Dendritic cell treated with granulocyte-macrophage colony-stimulating factor and Interleukin-4, amounts not matched to agents 40 ng/mL and 50 ng/mL, for 4 days (primary cell): ENCODE measurements around the gene MEGF9.

Source experiments
- H3K27ac Mint-ChIP-seq: one replicate; pipeline ENCODE4 v1.8.0; 2022; ENCODE audit warnings: mild to moderate bottlenecking, mixed read lengths
- H3K27me3 Mint-ChIP-seq: one replicate; pipeline ENCODE4 v1.8.0; 2022; ENCODE audit warnings: mild to moderate bottlenecking, mixed read lengths
- H3K36me3 Mint-ChIP-seq: one replicate; pipeline ENCODE4 v1.8.0; 2022; ENCODE audit warnings: low read depth, mixed read lengths
- H3K4me1 Mint-ChIP-seq: one replicate; pipeline ENCODE4 v1.8.0; 2022; ENCODE audit warnings: low read depth, mixed read lengths
- H3K4me3 Mint-ChIP-seq: one replicate; pipeline ENCODE4 v1.8.0; 2022; ENCODE audit warnings: mild to moderate bottlenecking, moderate library complexity, mixed read lengths
- H3K9me3 Mint-ChIP-seq: one replicate; pipeline ENCODE4 v1.8.0; 2022; ENCODE audit warnings: mixed read lengths
- intact Hi-C: fragments of 100-400 bp; cut with micrococcal nuclease; formaldehyde crosslinking; loops from one replicate; pipeline ENCODE4 v1.15.0; 2022

MEGF9 gene

DNA sequence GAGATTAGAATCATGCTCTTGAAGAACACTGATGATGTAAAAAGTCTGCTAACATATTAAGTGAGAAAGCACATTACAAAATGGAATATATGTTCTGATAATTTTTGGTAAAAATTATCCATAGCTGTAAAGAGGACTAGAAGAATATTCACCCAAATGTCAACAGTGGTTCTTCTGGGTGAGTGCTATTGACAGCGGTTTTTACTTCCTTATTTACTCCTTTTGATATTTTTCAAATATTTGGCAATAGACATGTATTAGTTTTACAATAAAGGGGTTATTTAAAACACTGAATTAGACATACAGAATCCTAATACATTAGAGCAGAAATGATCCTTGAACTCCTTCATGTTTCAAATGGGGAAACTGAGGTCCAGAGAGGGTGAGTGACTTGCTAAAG is 26.9 kb upstream of the MEGF9 start:
- intact Hi-C loops = no loop called here
- Mint-ChIP-seq H3K4me1 (peaks cover 5% of the 10 kb centered on the region), H3K27me3 (no peaks in the 10 kb centered on the region), H3K4me3 (no peak overlapping the region), H3K36me3 (no peaks in the 10 kb centered on the region), H3K27ac (no peak overlapping the region), H3K9me3 (no peaks in the 10 kb centered on the region)

DNA sequence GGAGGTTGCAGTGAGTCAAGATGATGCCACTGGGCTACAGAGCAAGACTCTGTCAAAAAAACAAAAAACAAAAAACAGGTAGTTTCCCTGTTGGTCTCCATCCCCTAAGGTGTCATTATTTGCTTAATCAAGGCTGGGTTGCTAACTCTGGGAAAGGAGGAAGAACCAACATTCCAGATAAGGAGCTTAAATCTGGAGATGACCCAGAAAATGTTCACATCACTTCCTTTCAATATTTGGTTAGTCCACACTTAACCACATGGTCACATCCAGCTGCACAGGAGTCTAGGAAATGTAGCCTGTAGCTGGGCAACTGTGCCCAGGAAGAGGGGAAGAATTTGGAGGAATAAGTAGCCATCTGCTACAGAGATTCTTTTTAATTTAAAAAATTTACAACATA is 25.9 kb upstream of the MEGF9 start:
- Mint-ChIP-seq H3K9me3 (no peaks in the 10 kb centered on the region), H3K36me3 (no peaks in the 10 kb centered on the region), H3K27me3 (no peaks in the 10 kb centered on the region), H3K27ac (no peak overlapping the region), H3K4me1 (peaks cover 16% of the 10 kb centered on the region), H3K4me3 (no peak overlapping the region)
- intact Hi-C loops = no loop called here

DNA sequence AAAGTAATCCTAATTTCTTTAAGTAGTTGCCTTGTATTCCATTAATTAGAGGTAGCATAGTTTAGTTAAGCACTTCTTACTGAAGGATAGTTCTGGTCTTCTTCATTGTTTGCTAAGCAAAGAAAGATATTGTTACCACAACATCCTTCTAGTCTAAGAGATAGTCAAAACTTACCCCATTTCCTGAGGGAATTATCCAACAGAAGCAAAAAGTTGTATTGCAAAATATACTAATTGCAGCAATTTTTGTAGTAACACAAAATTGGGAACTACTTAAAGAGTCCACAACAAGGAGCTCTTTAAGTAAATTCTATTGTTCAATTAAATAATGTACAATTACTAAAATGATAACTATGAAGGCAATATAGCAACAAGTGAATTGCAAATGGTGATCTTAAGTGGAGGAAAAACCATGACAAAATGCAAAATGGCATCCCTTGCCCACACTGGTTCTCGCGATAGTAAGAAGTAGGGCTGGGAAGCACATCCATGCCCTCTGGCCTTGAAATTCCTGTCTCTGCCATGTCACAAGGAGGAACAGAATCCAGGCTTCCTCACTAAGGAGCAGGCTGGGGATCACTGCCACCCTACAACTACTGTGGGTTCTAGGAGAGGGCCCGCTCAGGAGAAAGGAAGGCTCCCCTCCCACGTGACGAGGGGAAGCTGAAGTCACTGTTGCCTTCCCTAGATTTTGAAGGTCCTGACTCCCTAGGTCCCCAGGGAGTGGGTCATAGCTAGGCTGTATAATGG is 23.3 kb upstream of the MEGF9 start:
- intact Hi-C loops = no loop called here
- H3K27me3 Mint-ChIP-seq = no peaks in the 10 kb centered on the region
- no peaks in the 10 kb centered on the region for H3K36me3 Mint-ChIP-seq
- H3K9me3 Mint-ChIP-seq = no peaks in the 10 kb centered on the region
- no peak overlapping the region for H3K27ac Mint-ChIP-seq
- H3K4me3 Mint-ChIP-seq = no peak overlapping the region
- H3K4me1 Mint-ChIP-seq = peaks cover 32% of the 10 kb centered on the region

DNA sequence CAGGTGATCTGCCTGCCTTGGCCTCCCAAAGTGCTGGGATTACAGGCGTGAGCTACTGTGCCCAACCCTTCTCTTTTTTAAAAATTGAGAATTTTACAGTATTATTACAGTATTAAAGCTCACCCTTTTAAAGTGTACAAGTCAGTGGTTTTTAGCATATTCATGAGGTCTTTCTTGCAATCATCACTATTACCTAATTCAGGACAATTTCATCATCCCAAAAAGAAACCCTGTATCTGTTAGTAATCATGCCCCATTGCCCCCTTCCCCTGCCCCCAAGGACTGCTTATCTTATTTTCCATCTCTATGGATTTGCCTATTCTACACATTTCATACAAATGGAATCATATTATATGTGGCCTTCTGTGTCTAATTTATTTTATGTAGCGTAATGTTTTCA is 22.6 kb upstream of the MEGF9 start:
- H3K4me1 Mint-ChIP-seq = peaks cover 40% of the 10 kb centered on the region
- H3K4me3 Mint-ChIP-seq = no peak overlapping the region
- no peaks in the 10 kb centered on the region for H3K36me3 Mint-ChIP-seq
- H3K27ac Mint-ChIP-seq = no peak overlapping the region
- H3K27me3 Mint-ChIP-seq = no peaks in the 10 kb centered on the region
- no peaks in the 10 kb centered on the region for H3K9me3 Mint-ChIP-seq
- intact Hi-C loops = no loop called here

DNA sequence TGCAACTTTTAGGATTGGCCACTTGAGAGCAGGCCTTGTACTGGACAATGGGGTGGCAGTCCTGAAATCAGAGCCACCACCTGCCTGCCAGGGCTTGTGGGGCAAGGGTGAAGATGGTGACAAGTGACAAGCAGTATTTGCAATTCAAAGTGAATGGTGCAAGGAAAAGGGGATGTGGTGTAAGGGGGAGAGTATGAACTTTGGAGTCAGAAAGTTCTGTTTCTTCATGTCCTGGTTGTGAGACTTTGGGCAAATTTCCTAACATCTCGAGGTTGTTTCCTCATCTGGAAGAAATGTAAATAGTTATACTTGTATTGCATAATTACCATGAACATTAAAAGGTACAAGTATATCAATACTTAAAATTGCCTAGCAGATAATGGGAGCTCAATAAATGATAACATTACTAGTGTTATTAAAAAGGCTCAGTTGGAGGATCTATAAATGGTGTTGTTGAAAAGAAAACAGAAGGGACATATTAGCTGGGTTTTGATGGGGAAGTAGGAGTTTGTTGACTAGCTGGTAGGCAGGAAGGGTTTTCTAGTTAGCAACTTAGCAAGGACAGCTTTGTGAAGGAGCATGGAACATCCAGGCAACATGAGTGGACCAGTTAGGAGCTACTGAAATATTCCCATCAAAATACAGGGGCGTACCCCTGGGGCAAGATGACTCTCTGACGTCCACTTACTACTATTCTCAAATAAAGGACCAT is 21.3 kb upstream of the MEGF9 start:
- Mint-ChIP-seq H3K27ac (peak overlapping the region; percentile 57), H3K4me3 (no peak overlapping the region), H3K9me3 (no peaks in the 10 kb centered on the region), H3K4me1 (peaks cover 47% of the 10 kb centered on the region), H3K36me3 (no peaks in the 10 kb centered on the region), H3K27me3 (no peaks in the 10 kb centered on the region)
- intact Hi-C loops = no loop called here

DNA sequence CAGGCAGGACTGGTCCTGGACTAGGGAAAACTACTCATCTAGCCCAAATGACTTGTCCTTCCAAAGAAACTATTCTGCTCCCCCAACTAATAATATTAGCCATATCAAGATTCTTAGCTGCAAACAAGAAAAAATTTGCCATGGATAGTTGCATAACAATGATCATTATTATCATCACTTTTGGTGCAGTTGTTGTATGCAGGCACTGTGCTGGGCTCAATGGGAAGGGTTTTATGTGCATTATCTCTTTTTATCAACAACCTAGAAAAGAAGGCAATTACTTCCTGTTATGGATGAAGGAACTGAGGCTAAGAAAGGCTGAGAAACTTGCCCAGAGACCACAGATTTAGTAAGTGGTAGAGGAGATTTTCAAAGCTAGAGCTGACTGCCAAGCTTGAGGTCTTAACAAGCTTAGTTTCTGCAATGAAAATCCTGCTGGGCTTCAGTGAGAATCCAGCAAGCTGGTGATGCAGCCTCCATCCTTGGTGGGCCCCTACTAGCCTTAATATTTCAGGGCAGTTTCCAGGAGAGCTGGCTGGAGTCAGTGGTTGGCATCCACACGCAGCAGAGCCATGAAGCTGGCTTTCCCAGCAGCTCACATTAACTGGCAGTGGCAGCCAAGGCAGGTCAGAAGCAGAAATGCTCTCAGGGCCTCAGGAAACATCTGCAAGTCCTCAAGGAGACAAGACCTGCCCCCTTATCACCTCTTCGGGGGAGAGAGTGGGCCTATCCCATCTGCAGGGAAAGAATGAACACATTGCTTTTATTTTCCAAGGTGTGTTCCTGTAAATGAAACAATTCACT is 20.5 kb upstream of the MEGF9 start:
- Mint-ChIP-seq H3K9me3 (no peaks in the 10 kb centered on the region), H3K27me3 (no peaks in the 10 kb centered on the region), H3K27ac (peak overlapping the region; percentile 57), H3K36me3 (no peaks in the 10 kb centered on the region), H3K4me3 (no peak overlapping the region), H3K4me1 (peaks cover 55% of the 10 kb centered on the region)
- intact Hi-C loops = no loop called here

DNA sequence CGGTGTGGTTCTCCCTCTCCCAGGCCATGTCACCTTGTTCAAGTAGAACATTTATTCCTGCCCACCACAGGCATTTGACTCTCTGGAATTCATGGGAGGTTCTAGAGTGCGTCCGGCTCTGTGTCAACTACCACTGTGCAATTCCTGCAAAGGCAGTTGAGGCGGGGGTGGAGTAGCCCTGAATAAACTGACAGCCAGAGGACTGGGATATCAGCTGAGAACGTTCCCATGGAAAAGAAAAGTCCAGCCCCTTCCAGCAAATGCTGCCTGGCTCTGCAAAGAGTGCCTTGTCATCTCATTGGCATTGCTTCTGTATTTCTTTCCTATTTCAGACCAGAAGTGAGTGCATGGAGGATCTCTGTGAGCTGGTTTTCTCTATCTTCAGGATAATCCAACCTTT is 18.9 kb upstream of the MEGF9 start:
- Mint-ChIP-seq H3K4me1 (peaks cover 58% of the 10 kb centered on the region), H3K27ac (no peak overlapping the region), H3K9me3 (no peaks in the 10 kb centered on the region), H3K4me3 (no peak overlapping the region), H3K36me3 (no peaks in the 10 kb centered on the region), H3K27me3 (no peaks in the 10 kb centered on the region)
- intact Hi-C loops = no loop called here

DNA sequence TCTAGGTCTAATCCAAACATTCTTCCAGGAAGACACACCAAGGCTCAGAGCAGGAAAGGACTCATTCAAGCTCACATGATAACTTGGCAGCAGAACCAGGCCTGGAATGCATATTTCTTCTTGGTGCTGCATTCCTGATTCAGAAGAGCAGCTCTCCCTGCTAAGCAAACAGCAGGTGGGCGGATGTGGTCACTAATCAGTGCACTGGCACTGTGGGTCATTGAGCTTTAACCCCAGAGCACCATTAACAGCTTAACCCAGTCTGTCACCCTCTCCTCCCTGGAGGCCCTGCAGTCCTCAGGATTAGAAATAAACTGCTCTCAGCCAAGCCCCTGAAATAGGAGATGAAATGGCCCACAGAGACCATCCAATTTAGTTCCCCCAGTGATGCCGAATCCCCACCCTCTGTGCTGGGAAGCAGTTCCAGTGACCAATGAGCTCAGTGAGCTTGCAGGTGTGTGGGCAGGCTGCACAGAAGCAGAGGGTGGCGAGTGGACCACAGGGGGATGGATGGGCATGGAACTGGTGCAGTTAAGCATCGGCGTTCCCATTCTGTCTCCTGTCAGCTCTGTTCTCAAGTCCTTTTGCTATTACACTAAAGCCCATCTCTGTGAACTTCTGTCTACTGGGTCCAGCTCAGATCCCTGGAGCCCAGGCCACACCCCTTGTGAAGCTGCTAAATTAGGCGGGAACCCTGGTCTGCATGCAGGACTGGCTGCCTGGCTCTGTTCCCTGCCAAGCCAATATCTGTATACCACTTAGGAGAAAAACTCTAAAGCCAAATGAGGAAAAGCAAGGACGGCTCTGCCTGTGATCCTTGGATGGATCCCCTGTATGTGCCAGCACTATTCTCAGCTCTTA is 16.6 kb upstream of the MEGF9 start:
- no peak overlapping the region for H3K4me3 Mint-ChIP-seq
- H3K9me3 Mint-ChIP-seq = no peaks in the 10 kb centered on the region
- no peaks in the 10 kb centered on the region for H3K27me3 Mint-ChIP-seq
- H3K27ac Mint-ChIP-seq = no peak overlapping the region
- no peaks in the 10 kb centered on the region for H3K36me3 Mint-ChIP-seq
- H3K4me1 Mint-ChIP-seq = peaks cover 55% of the 10 kb centered on the region
- intact Hi-C loops = no loop called here

DNA sequence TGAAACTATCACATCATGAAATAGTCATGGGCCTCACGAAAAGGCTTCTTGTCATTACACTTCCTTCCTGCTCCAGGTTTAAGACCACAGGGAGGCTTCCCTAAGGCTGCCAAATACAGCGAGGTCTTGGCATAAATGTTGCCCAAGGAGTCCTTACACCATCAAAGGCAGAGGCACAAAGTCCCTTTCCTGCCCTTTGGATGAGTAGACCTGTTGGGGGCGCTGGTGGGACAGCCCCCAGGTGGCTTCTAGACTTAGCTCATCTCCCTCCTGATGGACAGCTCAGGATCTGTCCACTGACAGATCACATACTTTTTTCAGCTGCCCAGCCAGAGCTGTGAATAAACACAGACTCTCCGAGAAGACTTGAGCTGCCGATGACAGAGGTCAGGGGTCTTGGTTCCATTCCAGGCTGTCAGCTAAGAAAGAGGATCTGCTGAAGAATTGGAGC is 15.5 kb upstream of the MEGF9 start:
- intact Hi-C loops = no loop called here
- Mint-ChIP-seq H3K27me3 (no peaks in the 10 kb centered on the region), H3K9me3 (no peaks in the 10 kb centered on the region), H3K36me3 (no peaks in the 10 kb centered on the region), H3K4me3 (no peak overlapping the region), H3K27ac (no peak overlapping the region), H3K4me1 (peaks cover 44% of the 10 kb centered on the region)

DNA sequence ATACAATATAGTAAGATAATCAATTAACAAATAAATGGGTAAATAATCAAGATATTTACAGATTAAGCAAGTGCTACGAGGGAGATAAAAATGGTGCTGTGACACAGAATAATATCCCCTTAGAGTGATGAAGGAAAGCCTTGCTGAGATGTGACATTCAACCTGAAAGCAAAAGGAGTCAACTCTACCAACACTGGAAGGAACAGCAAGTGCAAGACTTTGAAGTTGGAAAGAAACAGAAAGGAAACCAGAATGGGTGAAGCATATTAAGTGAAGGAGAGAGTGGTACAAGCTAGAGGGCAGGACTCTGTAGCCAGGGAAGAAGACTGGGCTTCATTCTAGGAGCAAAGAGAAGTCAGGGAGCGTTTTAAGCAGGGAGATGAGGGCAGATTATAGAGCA is 12.2 kb upstream of the MEGF9 start:
- Mint-ChIP-seq H3K27ac (no peak overlapping the region), H3K27me3 (no peaks in the 10 kb centered on the region)
- intact Hi-C loops = no loop called here

DNA sequence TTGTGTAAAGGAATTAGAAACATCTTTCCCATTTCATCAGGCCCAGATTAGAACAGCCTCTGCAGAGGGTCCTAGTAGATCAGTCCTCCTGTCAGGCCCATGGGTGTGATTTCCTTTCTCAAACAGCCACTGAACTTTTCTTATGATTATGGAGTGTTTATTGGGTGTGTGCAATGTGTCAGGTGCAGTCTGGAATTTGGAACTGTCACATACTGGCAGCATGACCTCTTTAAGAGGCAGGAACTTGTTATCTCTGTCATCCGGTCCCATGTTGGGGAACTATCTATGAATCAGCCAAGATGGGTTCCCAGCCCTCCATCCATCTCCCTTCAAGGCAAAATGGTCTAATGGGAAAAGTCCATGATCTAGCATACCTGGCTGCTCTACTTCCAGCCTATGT is 11.6 kb upstream of the MEGF9 start:
- no peak overlapping the region for H3K4me3 Mint-ChIP-seq
- H3K9me3 Mint-ChIP-seq = no peaks in the 10 kb centered on the region
- H3K27ac Mint-ChIP-seq = no peak overlapping the region
- H3K36me3 Mint-ChIP-seq = no peaks in the 10 kb centered on the region
- intact Hi-C loops = no loop called here
- H3K4me1 Mint-ChIP-seq = peaks cover 14% of the 10 kb centered on the region
- H3K27me3 Mint-ChIP-seq = no peaks in the 10 kb centered on the region

More for the DNA sequence above, 12.2 kb upstream of the MEGF9 start:
- Mint-ChIP-seq H3K36me3 (no peaks in the 10 kb centered on the region), H3K4me1 (peaks cover 20% of the 10 kb centered on the region), H3K9me3 (no peaks in the 10 kb centered on the region), H3K4me3 (no peak overlapping the region)

DNA sequence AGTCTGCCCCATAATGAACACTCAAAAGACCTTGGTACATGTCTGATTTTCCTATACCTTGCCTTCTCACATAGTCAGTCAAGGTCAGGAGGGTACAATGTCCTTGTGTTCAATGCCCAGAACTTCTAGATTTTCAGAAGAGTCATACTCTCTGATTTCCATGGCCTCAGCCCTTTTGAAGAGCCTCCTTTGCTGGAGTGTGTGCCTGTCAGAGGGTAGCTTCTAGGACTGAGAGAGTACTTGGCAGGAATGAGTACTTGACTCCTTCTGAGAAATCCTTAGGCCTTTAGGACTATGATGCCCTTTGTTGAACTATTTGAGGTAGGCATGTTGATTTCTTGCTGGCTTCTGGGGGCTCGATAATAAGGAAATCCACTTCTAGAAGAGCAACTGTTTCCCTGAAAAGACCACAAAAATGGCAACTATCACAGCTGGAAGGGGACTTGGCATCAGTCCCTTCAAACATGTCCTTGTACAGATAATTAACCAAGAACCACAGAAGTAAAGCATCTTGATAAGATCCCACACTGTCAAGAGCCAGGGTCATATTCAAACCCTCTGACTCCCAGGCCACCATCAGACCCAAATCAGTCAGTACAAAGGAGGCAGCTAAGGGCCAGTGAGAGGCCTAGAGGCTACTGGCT is 10.6 kb upstream of the MEGF9 start:
- no peaks in the 10 kb centered on the region for H3K36me3 Mint-ChIP-seq
- no peak overlapping the region for H3K27ac Mint-ChIP-seq
- no peaks in the 10 kb centered on the region for H3K27me3 Mint-ChIP-seq
- intact Hi-C loops = no loop called here
- peaks cover 4% of the 10 kb centered on the region for H3K4me1 Mint-ChIP-seq
- no peaks in the 10 kb centered on the region for H3K9me3 Mint-ChIP-seq
- H3K4me3 Mint-ChIP-seq = no peak overlapping the region

DNA sequence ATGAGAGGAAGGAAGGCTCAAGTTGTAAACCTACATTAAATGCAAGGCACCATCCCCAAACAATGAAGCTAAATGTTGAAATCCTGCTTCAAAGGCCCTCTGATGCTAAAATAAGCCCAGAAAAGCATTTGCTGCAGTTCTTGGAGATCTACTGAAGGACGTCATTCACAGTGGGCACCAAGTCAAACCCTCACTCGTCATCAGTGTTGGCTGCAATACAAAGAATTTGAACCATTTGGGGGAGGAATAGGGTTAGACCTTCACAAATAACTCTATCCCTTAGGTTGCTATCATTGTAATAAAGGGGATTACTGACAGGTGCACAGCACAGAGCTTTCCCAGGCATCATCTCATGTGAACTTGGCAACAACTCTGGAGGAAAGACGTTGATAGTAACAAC is 9.3 kb upstream of the MEGF9 start:
- H3K36me3 Mint-ChIP-seq = no peaks in the 10 kb centered on the region
- intact Hi-C loops = no loop called here
- H3K4me1 Mint-ChIP-seq = no peaks in the 10 kb centered on the region

More for the DNA sequence above, 9.3 kb upstream of the MEGF9 start:
- Mint-ChIP-seq H3K9me3 (no peaks in the 10 kb centered on the region), H3K27me3 (no peaks in the 10 kb centered on the region), H3K4me3 (no peak overlapping the region), H3K27ac (no peak overlapping the region)
